ENCODE measurements around the gene ITGAV. TPM values are rescaled to one million over a fixed set of nuclear protein-coding genes. Genes with fewer than 3 reads are reported as not detected.
"Not testable (repeated sequence)": the region's sequence is repeated elsewhere in the genome, so short reads cannot be mapped to it uniquely, and the experiment has no call there.

ITGAV gene
- 7.5 and 9.6 TPM in 2 replicates for total RNA-seq

- intact Hi-C loops (cut with micrococcal nuclease) = loop anchor here (1.0 to 5.0 kb wide), 4 partner anchors 52 to 103 kb away; partner anchors contain the start of genes FAM171B and ZC3H15
These were observed at the start of gene ITGAV for GRCh38 chr2:186589612-186590349. TSS of gene ITGAV (plus strand) at chr2:186590056. CDS start at chr2:186590339, 283 bp downstream.

- intact Hi-C loops (cut with micrococcal nuclease) = no loop called here
These were observed 48.9 kb upstream of the ITGAV start for GRCh38 chr2:186540941-186541340.

GRCh38 chr2:186542002-186542401 lies 47.9 kb upstream of the ITGAV start:
- intact Hi-C loops (cut with micrococcal nuclease) = no loop called here

- intact Hi-C loops (cut with micrococcal nuclease) = no loop called here
These were observed 46.2 kb upstream of the ITGAV start for GRCh38 chr2:186543561-186544131.

GRCh38 chr2:186544255-186544675 lies 45.6 kb upstream of the ITGAV start:
- intact Hi-C loops (cut with micrococcal nuclease) = no loop called here

DNA sequence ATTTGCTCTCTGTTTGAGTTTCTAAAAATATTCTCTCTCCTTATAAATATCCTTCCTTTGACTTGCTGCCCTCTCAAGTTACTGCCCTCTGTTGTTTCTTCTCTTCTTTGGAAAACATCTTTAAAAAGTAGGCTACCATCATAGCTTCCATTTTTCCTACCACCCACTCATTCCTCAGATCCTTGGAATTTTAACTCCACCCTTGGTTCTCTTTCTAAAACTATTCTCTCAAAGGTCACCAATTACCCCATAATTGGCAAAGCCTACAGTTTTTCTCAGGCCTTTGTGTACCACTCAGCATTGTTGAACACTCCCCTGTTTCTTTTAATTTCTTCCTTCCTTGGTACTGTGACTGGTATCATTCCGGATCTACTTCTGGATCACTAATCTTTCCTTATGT lies 43.0 kb upstream of the ITGAV start:
- intact Hi-C loops (cut with micrococcal nuclease) = no loop called here

DNA sequence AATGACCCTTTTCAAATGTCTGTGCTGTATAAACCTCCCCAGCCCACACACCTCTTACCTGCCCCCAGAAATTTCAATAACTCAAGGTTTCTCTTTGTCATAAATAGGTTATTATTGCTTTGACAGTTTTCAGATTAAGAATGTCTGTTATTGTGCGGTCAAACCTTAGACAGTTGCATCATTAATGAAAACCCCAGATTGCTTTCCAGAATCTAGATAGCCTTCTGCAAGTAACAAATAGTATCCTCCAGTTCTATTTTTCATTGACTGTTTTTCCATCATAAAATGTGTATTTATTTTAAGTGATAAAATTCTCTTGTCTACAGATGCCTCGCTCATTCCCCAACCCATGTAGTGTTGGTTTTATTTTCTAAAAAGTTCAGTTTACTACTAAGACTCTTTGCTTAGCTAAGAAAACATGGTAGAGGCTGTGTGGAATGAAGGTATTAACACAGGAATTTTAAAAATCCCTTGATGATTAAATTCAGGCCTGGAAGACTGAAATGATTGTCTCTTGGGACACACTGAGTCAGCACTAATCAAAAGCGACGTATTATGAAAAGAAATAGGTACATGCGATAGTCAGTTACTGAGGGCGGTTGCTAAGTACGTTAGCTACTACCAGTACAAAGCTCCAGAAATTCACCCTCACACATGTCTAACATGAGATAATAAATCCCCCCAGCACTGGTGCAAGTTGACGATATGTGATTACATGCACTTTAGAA lies 38.4 kb upstream of the ITGAV start:
- intact Hi-C loops (cut with micrococcal nuclease) = no loop called here

DNA sequence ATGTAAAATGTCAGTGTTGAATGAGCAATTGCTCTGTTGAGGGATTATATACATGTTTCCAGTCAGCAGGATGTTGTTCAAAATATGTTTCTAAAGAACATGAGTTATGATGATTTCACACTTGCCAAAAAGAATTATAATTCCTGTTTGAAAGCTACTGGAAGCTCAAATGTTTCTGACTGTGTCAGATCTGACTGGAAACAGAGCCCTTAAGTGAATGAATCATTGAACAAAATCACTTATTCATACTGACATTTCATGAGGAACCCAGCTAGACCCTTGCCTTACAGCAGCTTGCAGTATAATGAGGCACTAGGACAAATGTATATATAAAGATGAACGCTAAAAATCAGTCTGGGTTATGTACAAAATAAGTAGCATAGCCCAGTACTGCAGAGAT lies 35.4 kb upstream of the ITGAV start:
- intact Hi-C loops (cut with micrococcal nuclease) = no loop called here

DNA sequence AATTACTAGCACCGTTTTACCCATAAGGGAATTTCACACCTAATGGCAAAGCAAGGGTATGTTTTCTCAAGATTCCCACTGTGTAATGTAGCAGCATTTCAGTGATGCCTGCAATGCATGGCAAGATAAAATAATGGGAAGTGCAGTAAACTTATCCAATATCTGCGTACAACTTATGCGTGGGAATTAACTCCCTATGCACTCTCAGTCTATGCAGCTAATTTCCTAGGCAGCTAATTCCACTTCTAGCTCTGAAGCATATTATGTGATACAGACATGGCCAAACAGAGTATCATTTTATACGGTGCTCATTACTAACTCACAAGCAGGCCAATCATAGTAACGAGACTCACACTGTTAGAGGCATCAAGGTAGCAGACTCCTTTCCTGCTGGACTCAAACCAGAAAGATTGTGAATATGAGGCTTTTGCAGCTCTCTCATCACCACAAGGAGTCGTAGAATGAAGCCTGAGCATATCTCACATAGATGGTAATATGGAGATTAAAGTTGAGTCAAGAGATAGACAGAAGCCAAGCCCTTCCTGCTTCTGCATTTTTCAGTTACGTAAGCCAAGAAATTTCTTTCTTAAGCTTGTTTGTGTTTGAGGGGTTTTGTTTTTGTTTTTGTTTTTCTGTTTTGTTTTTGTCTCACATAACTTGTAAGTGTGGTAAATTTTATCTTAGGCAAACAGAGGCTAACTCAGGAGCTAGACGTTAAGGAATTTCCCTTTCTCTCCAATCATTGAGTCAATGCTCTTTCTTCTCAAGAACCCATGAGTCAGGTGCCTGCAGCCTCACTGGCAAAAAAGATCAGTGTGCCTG lies 34.8 kb upstream of the ITGAV start:
- intact Hi-C loops (cut with micrococcal nuclease) = no loop called here

DNA sequence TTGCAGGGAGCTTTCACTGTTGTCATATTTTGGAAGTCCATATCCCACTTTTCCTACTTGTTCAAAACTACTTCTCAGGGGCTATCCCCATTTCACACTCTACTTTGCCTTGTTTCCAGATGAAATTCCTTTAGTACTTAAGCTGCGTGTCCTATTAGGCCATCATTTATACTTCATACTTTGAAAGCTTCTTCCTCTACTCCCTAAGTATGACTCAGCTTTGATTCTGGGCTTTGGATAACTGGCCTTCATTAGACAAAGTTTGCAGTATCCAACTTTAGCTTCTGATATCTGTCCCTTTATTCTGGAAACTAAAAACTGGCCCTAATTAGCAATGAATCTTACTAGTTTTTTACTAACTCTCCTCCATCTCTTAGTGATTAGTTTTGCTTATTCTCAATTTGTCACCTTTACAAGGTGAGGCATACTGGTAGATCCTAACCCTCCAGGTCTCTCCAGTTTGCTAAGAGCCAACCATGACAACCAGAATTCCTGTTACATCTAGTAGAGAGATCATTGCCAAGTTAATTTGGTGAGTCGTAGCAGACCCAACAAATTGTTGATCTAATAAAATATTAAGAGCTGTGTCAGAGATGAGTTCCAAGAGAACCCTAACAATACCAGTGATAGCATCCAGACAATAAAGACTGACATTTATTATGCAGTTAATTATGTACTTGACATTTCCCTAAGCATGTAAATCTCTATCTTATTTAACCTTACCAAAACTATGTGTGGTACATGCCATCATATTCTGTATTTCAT lies 31.2 kb upstream of the ITGAV start:
- intact Hi-C loops (cut with micrococcal nuclease) = no loop called here

GRCh38 chr2:186559370-186559769 lies 30.5 kb upstream of the ITGAV start:
- intact Hi-C loops (cut with micrococcal nuclease) = no loop called here

- intact Hi-C loops (cut with micrococcal nuclease) = no loop called here
These were observed 30.0 kb upstream of the ITGAV start for GRCh38 chr2:186559848-186560247.

GRCh38 chr2:186560254-186560653 lies 29.6 kb upstream of the ITGAV start:
- intact Hi-C loops (cut with micrococcal nuclease) = no loop called here

DNA sequence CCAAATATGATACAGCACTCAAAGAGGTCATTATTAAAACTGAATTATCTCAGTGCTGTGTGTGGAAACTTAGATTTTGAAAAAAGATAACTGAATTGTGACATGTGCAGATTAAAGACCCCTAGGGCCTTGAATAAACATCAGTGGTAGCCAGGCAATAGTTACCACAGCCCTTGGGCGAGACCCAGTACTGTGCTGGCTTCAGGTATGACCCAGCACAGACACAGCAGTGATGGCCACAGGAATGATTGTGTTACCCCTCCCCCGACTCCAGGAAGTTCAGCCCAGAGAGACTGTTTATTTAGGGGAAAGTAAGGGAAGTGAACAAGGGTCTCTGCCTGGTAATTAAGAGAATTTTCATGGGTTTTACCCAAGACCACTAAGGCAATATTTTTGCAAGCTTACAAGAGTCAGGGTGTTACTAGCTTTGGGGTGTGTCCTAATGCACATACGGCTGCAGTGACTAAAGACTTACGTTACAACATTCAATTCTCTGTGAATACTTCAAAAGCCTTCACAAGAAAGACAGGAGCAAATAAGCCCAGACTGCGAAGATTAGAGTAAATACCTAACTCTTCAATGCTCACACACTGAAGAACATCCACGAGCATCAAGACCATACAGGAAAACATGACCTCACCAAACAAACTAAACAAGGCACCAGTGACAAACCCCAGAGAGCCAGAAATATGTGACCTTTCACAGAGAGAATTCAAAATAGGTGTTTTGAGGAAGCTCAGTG lies 28.2 kb upstream of the ITGAV start:
- intact Hi-C loops (cut with micrococcal nuclease) = no loop called here

DNA sequence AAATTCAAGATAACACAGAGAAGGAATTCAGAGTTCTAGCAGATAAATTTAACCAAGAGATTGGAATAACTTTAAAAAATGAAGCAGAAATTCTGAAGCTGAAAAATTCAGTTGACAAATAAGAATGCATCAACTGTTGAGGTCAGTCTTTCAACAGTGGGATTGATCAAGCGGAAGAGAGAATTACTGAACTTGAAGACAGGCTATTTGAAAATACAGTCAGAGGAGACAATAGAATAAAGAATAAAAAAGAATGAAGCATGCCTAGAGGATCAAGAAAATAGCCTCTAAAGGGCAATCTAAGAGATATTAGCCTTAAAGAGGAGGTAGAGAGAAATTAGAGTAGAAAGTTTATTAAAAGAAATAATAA lies 27.7 kb upstream of the ITGAV start:
- intact Hi-C loops (cut with micrococcal nuclease) = no loop called here

DNA sequence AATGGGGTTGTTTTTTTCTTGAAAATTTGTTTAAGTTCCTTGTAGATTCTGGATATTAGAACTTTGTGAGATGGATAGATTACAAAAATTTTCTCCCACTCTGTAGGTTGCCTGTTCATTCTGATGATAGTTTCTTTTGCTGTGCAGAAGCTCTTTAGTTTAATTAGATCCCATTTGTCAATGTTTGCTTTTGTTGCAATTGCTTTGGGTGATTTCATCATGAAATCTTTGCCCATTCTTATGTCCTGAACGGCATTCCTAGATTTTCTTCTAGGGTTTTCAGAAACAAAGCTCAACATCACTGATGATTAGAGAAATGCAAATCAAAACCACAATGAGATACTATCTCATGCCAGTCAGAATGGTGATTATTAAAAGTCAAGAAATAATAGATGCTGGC lies 21.3 kb upstream of the ITGAV start:
- intact Hi-C loops (cut with micrococcal nuclease) = not testable (repeated sequence)

GRCh38 chr2:186569127-186569526 lies 20.7 kb upstream of the ITGAV start:
- intact Hi-C loops (cut with micrococcal nuclease) = not testable (repeated sequence)

GRCh38 chr2:186569897-186570296 lies 20.0 kb upstream of the ITGAV start:
- intact Hi-C loops (cut with micrococcal nuclease) = no loop called here

- intact Hi-C loops (cut with micrococcal nuclease) = no loop called here
These were observed 19.3 kb upstream of the ITGAV start for GRCh38 chr2:186570604-186571003.

DNA sequence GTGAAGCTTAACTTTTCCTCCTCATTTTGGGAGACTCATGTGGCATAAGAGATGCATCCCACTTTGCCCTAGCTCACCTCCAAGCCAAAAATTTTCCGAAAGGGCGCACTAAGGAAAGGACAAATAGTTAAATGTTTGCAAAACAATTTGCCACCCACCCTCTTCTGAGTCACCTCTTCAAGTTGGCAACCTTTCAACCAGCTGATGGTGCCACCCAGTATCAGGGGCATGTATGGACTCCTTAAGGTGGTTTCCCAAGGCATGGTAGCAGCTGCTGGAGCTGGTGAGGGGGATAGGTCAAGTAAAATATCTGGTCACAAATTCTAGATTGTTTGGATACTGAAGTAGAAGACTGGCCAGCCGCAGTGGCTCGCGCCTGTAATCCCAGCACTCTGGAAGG lies 17.2 kb upstream of the ITGAV start:
- intact Hi-C loops (cut with micrococcal nuclease) = no loop called here
